Measurements from ENCODE around the gene CSE1L. TPM values are rescaled to one million over a fixed set of nuclear protein-coding genes. Genes with fewer than 3 reads are reported as not detected.
"Not testable (repeated sequence)": the region's sequence is repeated elsewhere in the genome, so short reads cannot be mapped to it uniquely, and the experiment has no call there.

Gene CSE1L
- total and polyA plus RNA-seq, 3 donors from 2014 or later, result 94.8 to 126 (median 96.6) TPM

GRCh38 chr20:49100972-49101371 lies 54.9 kb downstream of the CSE1L start:
- Histone ChIP-seq H3K4me1 (peaks cover 6% of the 10 kb centered on the region), H3K9me3 (no peaks in the 10 kb centered on the region), H3K36me3 (ENCODE audit: low read depth, missing control alignments) (no peaks in the 10 kb centered on the region), H3K27ac (no peak overlapping the region), H3K4me3 (no peak overlapping the region), H3K27me3 (no peaks in the 10 kb centered on the region)
- TF ChIP-seq POLR2A (IDR thresholded peaks at IDR 0.05), result no peak
- no peak for TF ChIP-seq CTCF (IDR thresholded peaks at IDR 0.05)
- intact Hi-C loops (cut with DNase I; ENCODE audit: low total_unique reads), result no loop called here
- no peak for DNase-seq
- WGBS, 2 donors, result 74% methylated on average over 4 of the region's 4 CpGs

GRCh38 chr20:49103019-49103418 lies 56.9 kb downstream of the CSE1L start:
- no peaks in the 10 kb centered on the region for H3K9me3 ChIP-seq
- H3K4me3 ChIP-seq, result no peak overlapping the region
- no peak for DNase-seq
- no peaks in the 10 kb centered on the region for H3K27me3 ChIP-seq
- H3K27ac ChIP-seq, result no peak overlapping the region
- 86 to 98% methylated on average over 4 of the region's 4 CpGs for WGBS, 2 donors
- TF ChIP-seq POLR2A (IDR thresholded peaks at IDR 0.05), result no peak
- no peak for TF ChIP-seq CTCF (IDR thresholded peaks at IDR 0.05)
- peaks cover 12% of the 10 kb centered on the region for H3K4me1 ChIP-seq
- no peaks in the 10 kb centered on the region for H3K36me3 ChIP-seq (ENCODE audit: low read depth, missing control alignments)
- intact Hi-C loops (cut with DNase I; ENCODE audit: low total_unique reads), result no loop called here

GRCh38 chr20:49103647-49104364 lies 57.7 kb downstream of the CSE1L start:
- TF ChIP-seq CTCF (IDR thresholded peaks at IDR 0.05) (no peak), POLR2A (IDR thresholded peaks at IDR 0.05) (no peak)
- H3K36me3 ChIP-seq (ENCODE audit: low read depth, missing control alignments), result no peaks in the 10 kb centered on the region
- WGBS, 2 donors, result 74 to 82% methylated on average over 7 of the region's 7 CpGs
- no peaks in the 10 kb centered on the region for H3K9me3 ChIP-seq
- no peak overlapping the region for H3K27ac ChIP-seq
- no peak for DNase-seq
- H3K27me3 ChIP-seq, result no peaks in the 10 kb centered on the region
- peaks cover 12% of the 10 kb centered on the region for H3K4me1 ChIP-seq
- H3K4me3 ChIP-seq, result no peak overlapping the region
- intact Hi-C loops (cut with DNase I; ENCODE audit: low total_unique reads), result no loop called here

GRCh38 chr20:49104365-49104648 lies 58.2 kb downstream of the CSE1L start:
- Histone ChIP-seq H3K27me3 (no peaks in the 10 kb centered on the region), H3K36me3 (ENCODE audit: low read depth, missing control alignments) (no peaks in the 10 kb centered on the region), H3K27ac (no peak overlapping the region), H3K9me3 (no peaks in the 10 kb centered on the region), H3K4me1 (peaks cover 12% of the 10 kb centered on the region), H3K4me3 (no peak overlapping the region)
- intact Hi-C loops (cut with DNase I; ENCODE audit: low total_unique reads), result no loop called here
- DNase-seq, result no peak
- 83 to 85% methylated on average over 1 to 3 of the region's 3 CpGs for WGBS, 2 donors
- no peak for TF ChIP-seq CTCF (IDR thresholded peaks at IDR 0.05)
- TF ChIP-seq POLR2A (IDR thresholded peaks at IDR 0.05), result no peak

GRCh38 chr20:49104979-49105547 lies 59.0 kb downstream of the CSE1L start:
- intact Hi-C loops (cut with DNase I; ENCODE audit: low total_unique reads); H3K4me3 ChIP-seq; H3K27me3 ChIP-seq; H3K36me3 ChIP-seq (ENCODE audit: low read depth, missing control alignments); H3K27ac ChIP-seq; DNase-seq; H3K9me3 ChIP-seq: not testable (repeated sequence)
- 84% methylated on average over 11 of the region's 11 CpGs for WGBS, 2 donors
- peaks cover 12% of the 10 kb centered on the region for H3K4me1 ChIP-seq

Data from testis (tissue), 3 donors.